PC-9 (cell line): Measurements from ENCODE around the gene MYO5C.

Experiments
- CTCF ChIP-seq: fragments of 200-600 bp; sonication (generic); conservative IDR thresholded peaks from 2 replicates; pipeline ENCODE4 v1.6.1; 2017; ENCODE audit warnings: mixed run types, antibody characterized with exemption, mild to moderate bottlenecking, moderate library complexity
- EZH2 ChIP-seq: fragments of 200-600 bp; sonication (generic); IDR thresholded peaks from 2 replicates; pipeline ENCODE4 v1.8.0; 2017; ENCODE audit warnings: antibody characterized with exemption, low read depth

- TF ChIP-seq CTCF (no peak), EZH2 (no peak)
Observed at GRCh38 chr15:52218816-52219215, 76.8 kb downstream of the MYO5C start.
